T-helper 1 cell treated with Interleukin-12 subunit alpha and Interleukin-12 subunit beta and Interleukin-4 antibody, amounts not matched to agents 30 ng/mL and 1 ng/mL, for 36 hours (primary cell): ENCODE results near the gene CCNI. TPM values are rescaled to one million over a fixed set of nuclear protein-coding genes. Genes with fewer than 3 reads are reported as not detected.

Experiments
- intact Hi-C: fragments of 100-400 bp; cut with micrococcal nuclease; formaldehyde crosslinking; loops from one replicate; pipeline ENCODE4 v1.15.1; 2024
- total RNA-seq: library from RNA; stranded (reverse); gene quantifications from 2 replicates; pipeline ENCODE4 v1.2.3, GENCODE V29; 2022

The CCNI gene
- total RNA-seq, 1 donor from 2014 or later, result 178 TPM

DNA sequence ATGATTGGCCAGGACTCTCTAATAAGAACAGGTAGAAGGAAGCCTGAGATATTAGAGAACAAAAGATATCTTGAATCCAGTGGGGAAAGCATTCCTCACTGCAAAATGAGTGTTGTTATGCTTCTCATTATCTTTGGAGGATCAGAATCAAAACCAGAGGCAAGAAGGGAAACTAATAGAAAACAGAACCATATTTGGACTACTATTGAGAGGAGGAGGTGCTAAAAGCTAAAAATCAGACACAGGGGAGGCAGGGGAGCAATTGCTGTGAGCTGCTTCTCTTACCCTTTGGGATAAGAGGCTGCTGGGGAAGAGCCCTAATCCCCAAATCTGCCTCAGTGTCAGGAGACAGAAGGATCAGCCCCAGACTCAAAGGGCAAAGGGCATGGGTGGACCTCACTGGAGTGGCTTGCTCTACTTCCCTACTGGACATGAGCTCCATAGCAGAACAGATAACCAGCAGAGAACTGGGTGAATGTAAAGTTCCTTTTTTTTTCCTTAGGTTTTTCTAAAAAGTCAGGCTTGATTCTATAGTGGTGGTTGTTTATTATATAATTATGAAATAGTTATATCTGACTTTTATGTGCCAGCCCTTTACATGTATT, 66.2 kb downstream of the CCNI start:
- intact Hi-C loops, result no loop called here

GRCh38 chr4:77007358-77008230, 68.2 kb downstream of the CCNI start:
- intact Hi-C loops, result no loop called here

DNA sequence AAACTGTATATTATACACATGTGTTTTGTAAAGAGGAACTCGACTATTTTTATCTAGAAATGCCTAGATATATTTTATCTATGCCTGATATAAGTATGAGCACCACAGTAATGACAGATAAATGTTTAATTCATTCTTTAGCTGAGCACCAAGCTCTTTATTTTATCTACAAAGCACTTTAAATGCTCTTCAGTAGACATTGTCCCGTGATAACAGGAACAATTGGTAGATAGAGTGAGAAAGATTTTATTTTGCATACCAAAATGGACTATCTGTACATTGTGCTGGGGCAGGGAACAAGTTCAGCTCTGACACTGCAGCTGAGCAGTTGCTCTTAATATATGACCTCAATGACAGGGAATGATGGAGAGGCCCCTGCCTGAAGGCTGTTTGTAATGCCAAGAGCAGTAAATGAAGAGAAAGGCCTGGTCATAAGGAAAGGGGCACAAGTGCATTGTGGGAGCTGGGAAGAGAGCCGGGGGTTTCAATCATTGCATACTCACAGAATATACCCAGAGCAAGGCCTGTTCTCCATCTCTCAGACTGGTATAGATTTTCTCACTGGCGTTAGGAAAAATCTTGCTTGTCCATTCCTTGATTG, 68.9 kb downstream of the CCNI start:
- intact Hi-C loops, result no loop called here

DNA sequence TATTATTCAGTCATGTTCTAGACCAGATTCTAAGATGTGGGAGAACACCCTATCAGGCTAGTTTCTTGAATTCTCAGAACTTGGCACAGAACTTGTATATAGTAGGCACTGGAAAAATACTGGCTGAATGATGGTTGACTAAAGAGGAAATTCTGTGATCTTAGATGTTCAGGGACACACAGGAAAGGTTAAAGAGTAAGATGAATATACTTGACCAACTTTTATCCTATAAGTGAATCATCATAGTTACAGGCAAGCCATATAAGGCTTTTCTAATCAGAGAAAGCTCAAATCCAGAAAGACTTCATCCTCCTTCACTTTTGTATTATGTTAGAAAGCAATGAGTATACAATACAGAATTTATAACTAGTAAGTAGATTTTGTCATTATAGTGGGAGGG, 72.4 kb downstream of the CCNI start:
- intact Hi-C loops, result no loop called here

DNA sequence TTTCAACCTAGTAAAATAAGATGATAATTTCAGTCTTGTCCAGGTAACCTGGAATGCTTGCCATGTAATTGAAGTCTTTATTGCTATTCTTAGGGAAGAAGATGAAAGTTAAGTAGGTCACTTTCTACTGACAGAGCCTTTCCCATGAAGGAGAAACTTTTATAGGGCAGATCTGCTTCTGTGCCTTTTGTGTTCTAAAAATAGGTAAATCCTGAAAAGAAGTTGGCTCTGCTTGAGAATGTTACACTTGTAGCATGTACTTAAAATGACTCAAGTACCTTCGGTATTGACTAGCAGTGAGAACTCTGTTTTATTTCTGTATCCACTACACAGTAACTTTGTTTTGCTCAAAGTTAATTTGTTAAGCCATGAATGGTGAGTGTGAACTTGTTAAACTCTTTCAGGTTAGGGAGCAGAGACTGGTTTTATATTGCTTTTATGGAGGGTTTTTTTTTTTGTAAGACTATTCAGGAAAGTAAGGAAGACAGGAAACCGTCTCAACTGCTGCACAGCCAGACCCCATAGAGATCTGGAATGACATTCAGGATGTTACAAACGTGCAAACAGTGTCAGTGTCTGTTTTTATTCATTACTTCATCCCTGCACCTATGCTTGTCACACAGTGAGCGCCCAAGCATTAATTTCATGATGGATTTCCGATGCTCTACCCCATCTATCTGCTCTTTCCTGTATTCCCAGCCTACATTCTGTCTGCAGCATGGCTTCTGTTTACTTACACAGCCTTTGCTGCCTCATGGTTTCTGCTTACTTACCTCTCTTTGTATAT, 73.3 kb downstream of the CCNI start:
- intact Hi-C loops, result no loop called here

DNA sequence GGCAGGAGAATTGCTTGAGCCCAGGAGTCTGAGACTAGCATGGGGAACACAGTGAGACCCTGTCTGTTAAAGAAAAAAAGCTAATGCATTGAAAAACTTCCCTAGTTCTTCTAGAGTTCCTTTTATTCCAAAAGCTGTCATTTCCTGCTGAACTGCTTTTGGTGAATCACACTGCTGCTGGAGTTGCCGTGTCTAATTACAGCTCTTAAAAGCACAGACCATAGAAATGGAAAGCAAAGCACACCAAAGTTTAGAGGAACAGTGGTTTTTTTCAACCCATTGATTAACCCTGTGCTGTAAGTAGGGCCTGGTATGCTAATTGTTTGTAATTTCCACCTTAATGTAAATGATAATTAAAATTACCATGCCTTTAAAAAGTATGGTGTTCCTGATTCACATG, 73.9 kb downstream of the CCNI start:
- intact Hi-C loops, result no loop called here

DNA sequence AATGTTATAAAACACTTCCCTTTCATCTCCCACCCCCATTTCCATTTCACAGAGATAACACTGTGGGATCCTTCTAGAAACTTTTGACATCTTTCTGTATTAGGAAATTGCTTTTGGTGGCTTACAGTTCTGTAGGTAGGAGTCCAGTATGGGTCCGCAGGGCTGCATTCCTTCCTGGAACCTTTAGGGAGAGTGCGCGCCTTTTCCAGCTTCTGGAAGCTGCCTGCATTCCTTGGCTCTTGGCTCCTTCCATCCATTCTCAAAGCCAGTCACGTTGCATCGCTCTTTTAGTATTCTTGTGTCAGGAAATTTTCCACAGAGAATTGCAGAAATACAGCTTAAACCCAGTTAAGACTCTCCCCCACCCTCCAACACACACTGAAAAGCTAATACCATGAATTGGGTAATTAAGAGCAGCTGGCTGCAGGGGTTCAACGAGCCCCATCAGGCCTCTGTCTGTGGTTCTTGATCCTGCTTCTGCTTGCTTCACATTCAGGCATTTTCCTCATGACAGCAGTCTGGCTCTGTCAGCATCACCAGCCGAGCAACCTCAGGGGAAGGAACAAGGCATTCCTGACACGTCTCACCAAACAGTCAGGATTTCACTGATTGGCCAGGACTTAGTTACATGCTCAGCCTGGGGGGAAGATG, 77.4 kb downstream of the CCNI start:
- intact Hi-C loops, result no loop called here

GRCh38 chr4:76997532-76997931, 78.3 kb downstream of the CCNI start:
- intact Hi-C loops, result no loop called here

Other genes with a start within 250 kb of the CCNI start
- not detected in 2 replicates for gene SOWAHB, start 177.8 kb downstream of the CCNI start, total RNA-seq
- 16.3 and 17.3 TPM in 2 replicates for gene SEPTIN11, start 126.2 kb downstream of the CCNI start, total RNA-seq
- gene CCNG2, start 81.2 kb upstream of the CCNI start, total RNA-seq, result 18.1 and 19.1 TPM in 2 replicates